HCEC 1CT (cell line): ENCODE results near the gene PPM1M.
"Not testable (repeated sequence)": the region's sequence is repeated elsewhere in the genome, so short reads cannot be mapped to it uniquely, and the experiment has no call there.

Experiments
- DNase-seq: peaks from one replicate; pipeline ENCODE4 v3.0.0-alpha.2; 2017

PPM1M gene

DNA sequence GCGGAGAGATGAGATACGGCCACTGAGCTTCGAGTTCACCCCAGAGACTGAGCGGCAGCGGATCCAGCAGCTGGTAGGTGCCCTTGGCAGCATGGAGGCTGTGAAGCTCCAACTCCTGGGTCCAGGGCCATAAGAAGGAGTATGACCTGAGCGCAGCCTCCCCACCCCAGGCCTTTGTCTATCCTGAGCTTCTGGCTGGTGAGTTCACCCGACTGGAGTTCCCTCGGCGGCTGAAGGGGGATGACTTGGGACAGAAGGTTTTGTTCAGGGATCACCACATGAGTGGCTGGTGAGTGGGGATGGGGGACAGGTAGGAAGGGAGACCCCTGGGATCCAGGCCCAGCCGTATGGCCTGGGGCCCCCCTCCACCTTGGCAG, 2.6 kb downstream of the PPM1M start:
- no peak for DNase-seq

DNA sequence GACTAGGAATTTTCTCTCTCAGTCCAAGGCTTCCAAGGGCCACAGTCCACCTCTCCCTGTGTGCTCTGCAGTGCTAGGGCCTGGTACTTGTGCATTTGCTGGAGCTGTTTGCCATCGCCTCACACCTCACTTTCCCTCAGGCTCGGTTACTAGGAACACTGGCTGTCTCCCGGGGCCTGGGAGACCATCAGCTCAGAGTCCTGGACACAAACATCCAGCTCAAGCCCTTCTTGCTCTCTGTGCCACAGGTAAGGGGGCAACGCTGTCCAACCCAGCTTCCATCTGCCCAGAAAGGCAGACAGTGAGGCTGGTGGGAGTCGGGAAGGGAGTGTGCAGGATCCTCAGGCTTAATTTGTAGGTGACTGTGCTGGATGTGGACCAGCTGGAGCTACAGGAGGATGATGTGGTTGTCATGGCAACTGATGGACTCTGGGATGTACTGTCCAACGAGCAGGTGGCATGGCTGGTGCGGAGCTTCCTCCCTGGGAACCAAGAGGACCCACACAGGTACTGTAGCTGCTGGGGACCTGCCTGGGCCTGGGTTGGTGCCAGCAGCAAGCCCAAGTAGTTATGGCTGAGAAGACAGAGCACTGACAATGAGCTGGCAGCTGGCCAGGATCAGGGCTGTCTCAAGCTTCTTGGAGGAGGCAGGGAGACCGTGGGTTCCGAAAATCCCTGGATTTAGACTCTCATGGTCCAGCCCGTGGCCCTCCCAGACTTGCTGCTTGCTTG, 3.4 kb downstream of the PPM1M start:
- no peak for DNase-seq

DNA sequence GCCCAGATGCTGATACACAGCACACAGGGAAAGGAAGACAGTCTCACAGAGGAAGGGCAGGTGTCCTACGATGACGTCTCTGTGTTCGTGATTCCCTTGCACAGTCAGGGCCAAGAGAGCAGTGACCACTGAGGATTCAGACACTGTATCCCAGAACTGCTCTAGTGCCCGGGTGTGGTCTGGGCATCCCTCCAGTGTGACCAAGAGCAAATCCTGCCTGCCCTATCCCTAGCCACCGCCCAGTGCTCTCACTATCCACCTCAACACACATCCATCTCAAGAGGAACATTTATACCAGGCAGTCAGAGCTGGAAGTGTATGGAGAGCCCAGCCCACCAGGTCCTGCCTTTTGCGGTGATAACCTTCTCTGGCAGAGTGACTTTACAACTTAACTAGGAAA, 4.1 kb downstream of the PPM1M start:
- DNase-seq: no peak

DNA sequence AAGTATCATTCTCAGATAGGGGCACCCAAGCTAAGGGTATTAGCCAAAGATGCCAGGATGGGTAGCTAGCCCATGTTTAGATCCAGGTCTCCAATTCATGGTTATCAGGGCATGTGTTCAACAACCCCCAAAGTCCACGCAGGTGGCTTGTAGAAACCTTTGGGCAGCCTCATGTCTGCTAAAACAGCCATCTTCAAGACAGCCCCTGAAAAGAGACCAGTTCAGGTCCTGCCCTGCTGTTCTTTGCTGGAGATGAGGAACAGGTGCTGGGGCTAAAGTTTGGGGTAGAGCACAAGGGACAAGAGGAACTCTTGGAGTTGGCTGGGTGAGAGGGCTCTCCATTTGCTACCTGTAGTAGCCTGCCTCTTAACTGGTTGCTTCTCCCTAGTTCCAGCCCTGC, 4.6 kb downstream of the PPM1M start:
- DNase-seq: no peak

DNA sequence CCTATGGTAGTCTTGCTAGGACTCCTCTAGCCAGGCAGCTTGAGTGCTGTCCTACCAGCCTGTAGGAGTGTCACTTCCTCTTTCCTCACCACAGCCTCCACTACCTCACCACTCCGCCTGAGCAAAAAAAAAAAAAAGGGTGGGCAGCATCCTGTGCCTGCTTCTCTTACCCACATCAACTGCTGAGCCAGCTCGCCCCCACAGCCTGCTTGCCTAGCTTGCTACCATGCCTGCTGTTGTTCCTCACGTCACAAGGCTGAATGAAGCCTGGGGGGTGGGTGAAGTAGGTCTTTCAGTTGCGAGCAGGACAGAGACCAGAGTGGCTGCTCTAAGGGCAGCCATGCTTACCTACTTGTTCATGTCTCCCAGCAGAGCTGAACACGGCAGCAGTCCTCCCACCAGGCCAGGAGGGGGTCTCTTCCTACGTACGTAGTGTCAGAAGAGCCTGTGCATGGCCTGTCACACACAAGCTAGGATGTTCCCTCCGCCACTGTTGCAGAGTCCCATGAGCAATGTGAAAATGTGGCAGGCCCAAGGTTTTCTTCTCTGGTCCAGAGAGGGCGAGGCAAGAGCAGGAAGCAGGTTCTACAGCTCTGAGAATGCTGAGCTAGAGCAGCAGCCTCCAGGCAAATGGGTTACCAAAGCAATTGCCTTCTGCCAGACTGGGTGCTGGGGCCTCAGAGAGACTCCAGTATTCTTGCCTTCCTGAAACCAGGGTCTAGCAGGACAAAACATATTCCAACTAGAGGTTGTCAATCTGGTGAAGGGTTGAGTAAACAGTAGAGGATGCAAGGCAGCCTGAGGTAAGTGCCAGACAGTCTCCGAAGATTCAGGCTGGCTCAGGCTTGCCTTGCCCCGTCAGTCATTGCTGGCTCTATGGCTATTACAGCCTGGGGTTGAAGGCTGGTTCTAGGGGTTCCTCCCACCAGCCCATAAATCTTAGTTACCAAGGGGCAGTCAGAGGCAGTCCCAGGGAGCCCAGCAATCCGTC, 8.1 kb downstream of the PPM1M start:
- no peak for DNase-seq

DNA sequence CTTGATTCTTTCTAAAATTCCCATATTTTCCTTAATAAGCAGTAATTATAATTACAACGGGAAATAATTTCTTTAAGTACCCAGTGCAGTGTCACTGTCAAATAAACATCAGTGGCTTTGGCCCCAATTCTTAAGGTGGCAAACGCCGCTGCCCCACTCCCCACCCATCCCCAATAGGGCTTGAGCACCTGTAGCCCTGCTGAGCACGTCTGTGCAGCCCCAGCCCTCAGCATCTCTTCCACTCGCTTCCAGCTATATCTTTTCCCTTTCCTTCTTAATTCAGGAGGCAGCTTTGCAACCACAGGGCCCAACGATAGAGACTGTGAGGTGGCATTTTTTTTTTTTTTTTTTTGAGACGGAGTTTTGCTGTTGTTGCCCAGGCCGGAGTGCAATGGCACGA, 9.0 kb downstream of the PPM1M start:
- DNase-seq: no peak

DNA sequence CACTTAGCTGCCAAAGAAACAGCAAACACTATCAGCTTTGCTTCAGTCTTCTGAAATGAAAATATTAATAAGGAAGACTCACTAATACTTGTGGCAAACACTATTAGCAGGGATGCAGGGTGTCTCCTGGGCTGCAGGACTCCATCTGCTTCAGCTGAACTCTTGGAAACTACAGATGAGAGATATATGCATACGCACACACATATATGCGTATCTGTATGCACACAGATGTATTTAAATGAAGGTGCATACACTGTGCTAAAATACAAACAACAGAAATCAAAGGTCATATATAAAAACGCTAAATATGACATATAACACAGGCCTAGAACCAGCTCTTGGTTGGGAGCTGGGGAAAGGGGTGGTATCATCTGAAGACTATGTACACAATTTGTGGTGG, 10.6 kb downstream of the PPM1M start:
- DNase-seq: no peak

DNA sequence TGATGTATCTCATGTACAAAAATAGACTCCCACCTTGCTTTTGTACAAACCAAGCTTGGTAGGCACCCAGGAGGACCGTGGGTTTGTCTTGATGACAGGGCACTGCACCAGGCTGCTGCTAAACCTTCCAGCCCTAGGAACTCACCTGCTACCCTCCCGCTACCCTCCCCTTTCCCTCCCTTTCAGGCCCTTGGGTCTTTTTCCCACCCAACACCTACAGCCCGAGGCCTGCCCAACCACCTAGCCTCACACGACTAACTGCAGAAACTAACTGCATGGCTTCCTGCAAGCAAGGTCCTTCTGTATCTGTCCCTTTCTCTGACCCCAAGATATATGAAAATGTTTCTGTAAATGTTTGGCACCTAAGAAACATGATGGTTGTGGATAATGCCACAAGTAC, 11.1 kb downstream of the PPM1M start:
- DNase-seq: no peak

DNA sequence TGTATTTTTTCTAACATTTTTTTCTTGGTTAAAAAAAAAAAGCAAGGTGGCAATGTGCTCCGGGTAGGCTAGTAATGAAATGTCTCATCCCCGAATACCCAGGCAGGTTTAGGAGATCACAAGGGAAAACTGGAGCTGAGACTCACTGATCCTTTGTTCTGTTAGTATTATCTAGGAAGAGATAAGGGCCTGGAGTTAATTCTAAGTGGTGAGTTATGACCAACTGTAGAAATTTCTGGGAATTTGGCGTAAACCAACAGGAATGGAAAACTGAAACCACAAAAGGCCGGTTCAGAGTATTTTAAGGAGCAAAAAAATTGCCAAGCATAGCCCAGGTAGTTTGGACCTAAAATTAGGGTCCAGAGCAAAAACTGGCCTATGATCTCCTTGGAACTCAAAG, 12.4 kb downstream of the PPM1M start:
- DNase-seq: no peak

DNA sequence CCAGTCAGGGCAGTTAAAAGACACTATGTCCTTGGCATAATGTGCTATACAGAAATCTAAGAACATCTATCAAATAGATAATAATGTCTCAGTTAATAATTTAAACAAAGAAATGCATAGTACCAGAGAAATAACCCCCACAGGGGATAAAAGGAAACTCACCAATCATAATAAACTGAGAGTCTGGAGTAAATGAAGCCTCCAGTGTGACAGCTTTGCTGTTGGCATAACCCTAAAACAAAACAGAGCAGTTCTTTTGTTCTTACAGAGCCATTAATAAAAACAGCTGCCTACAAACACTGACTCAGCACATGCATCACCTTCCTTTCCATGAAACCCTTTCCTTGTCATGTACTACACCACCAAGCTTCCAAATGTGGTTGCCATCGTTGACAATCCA, 13.5 kb downstream of the PPM1M start:
- no peak for DNase-seq

DNA sequence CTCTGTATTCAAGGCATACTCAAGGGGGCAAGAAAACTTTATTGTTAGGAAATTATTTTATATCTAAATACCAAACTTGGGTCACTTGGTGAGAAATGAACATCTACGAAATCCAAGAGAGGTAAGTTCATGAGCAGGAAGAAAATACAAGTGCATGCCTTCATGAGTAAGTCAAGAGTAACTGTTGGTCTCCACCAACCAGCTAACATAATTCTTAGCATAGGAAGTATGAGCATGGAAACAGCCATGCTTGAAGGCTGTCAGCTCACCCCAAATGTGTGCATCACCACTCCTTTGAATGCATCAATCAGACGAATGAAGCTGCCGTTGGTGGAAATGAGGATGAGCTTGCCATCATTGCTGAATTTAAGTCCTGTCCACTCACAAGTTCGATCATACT, 13.9 kb downstream of the PPM1M start:
- no peak for DNase-seq

DNA sequence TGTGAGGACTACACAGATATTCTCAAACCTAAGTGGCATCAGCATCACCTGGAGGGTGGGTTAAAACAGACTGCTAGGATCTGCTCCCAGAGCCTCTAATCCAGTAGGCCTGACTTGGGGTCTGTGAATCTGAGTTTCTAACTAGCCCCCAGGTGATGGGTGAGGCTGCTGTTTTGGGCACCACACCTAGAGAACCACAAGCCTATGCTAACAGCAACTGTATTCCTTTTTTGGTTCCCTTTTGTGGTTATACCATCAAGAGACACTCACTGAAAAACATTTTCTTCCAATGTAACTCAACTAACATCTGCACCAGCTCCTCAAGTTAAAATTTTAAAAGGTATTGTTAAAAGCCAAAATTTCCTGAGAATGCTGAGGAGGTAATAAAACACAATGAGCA, 16.9 kb downstream of the PPM1M start:
- DNase-seq: no peak

DNA sequence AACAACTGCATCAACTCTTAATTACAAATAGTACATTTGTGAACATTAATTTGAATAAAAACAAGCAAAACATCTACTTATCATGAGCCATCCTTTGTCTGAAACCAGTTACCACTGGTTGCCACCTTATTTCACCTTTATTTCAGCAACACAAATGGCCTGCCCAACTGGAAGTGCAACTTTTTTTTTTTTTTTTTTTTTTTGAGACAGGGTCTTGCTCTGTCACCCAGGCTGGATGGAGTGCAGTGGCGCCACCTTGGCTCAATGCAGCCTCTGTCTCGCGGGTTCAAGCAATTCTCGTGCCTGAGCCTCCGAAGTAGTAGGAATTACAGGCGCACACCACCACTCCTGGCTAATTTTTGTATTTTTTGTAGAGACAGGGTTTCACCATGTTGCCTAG, 19.8 kb downstream of the PPM1M start:
- DNase-seq: no peak

DNA sequence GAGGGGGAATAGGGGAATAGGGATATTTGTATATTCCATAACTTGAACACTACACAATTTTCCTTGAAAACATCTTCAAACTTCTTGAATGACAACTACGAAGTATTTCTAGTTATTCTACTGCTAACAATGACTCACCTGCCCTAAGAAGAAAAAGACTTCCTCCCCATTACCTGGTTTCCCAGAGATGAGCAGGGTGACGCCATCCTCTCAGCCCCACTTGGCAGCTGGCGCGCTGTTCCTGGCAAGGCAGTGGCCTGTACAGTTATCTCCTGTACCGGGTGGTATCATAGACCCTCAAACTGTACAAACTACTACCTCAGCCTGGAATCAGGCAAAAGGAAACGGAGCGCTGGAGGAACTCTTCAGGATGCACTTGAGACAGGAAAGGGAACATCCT, 22.5 kb downstream of the PPM1M start:
- no peak for DNase-seq

DNA sequence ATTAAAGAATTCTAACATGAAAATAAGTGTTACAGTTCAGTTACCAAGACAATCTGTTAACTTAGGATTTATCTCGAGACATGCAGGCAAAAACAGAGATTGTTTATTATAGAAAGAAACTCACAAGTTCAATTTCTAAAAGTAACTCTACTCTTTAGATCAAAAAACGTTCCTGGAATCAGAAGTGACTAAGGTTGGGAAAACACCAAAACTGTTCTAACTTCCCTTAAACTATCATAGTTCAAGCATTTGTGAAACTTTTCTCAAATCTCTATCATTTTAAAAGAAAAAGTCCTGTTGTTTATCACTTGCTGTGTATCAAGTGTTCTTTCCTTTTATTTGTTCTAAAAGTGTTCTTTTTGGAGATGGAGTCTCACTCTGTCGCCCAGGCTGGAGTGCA, 24.2 kb downstream of the PPM1M start:
- no peak for DNase-seq

DNA sequence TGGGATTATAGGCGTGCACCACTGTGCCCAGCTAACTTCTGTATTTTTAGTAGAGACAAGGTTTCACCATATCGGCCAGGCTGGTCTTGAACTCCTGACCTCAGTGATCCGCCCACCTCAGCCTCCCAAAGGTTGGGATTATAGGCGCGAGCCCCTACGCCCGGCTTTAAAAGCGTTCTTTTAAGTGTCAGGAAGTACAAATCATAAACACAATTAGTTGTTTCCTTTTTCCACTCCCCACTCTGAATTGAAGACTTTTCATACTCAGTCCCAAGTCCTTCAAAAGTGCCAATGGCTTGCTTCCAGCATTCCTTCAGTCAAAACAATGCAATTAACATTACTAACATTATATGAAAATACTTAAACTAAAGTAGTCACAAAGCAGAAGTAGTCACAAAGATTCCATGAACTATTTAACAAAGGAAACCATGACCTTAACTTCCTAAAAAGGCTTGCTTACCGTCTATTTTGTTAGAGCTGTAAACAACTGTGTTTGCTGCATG, 24.7 kb downstream of the PPM1M start:
- no peak for DNase-seq

DNA sequence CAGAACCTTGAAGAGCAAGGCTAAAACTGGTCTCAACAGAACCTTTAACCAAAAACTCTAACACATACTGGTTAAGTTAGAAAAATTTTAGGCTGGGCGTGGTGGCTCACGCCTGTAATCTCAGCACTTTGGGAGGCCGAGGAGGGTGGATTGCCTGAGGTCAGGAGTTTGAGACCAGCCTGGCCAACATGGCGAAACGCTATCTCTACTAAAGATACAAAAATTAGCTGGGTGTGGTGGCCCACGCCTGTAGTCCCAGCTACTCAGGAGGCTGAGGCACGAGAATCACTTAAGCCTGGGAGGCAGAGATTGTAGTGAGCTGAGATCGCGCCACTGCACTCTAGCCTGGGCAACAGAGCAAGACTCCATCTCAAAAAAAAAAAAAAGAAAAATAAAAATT, 26.6 kb downstream of the PPM1M start:
- not testable (repeated sequence) for DNase-seq

DNA sequence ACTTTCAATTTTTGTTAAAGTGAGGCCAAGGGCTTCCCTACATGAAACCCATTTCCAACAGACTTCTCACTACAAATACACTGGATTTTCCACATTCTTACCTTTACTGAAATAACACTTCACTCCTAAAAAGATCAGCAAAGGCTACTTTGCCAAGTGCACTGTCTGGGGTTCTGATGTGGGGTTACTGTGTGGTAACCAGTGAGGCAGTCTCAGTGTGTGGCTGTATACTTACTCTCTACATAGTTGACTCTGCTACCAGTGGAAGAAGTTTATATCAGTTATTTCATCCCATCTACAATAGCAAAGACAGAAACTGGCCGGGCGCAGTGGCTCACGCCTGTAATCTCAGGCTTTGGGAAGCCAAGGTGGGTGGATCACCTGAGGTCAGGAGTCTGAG, 27.3 kb downstream of the PPM1M start:
- DNase-seq: no peak

DNA sequence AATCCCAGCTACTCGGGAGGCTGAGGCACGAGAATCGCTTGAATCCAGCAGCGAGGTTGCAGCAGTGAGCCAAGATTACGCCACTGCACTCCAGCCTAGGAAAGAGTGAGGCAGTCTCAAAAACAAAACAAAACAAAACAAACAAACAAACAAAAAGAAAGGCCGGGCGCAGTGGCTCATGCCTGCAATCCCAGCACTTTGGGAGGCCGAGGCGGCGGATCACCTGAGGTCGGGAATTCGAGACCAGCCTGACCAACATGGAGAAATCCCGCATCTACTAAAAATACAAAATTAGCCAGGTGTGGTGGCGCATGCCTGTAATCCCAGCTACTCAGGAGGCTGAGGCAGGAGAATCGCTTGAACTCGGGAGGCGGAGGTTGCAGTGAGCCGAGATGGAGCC, 29.2 kb downstream of the PPM1M start:
- not testable (repeated sequence) for DNase-seq

DNA sequence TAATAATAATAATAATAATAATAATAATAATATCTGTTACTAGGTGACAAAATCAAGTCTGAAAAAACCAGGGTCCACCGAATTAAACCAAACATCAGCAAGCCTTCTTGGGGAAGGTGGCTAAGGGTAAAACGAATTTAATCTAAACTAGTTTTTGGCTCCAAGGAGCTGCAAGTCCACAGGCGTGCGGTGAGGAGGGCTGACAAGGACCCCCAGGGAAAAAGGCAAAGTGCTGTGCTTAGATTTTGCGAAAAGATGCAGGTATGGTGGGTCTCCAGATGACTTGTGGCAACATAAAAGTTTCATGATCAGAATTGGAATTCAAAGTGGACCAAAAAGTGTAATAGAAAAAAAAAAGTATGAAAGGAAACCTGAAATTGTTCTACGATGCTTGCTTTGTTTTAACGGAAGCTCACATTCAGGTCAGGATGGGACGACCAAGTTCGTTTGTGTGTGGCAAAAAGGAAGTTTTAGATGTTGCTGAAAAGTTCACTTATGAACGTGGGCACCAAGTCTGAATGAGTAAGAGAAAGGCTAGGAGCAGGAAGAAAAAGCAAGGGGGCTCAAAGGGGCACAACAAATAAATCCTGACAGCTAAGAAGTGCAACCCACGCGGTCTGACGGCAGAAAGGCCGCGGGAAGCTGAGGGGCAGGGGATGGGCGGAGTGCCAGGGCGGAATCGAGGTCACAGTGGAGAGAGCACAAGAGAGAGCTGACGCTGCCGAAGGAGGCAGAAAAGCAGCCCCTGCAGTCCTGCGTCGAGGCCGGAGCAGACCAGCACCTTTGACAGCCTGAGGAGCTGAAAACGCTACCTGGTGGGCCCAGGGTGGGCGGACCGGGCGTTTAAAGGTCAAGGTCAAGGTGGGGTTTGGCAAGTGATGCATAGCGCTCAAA, 31.8 kb downstream of the PPM1M start:
- DNase-seq: peak; percentile 60

DNA sequence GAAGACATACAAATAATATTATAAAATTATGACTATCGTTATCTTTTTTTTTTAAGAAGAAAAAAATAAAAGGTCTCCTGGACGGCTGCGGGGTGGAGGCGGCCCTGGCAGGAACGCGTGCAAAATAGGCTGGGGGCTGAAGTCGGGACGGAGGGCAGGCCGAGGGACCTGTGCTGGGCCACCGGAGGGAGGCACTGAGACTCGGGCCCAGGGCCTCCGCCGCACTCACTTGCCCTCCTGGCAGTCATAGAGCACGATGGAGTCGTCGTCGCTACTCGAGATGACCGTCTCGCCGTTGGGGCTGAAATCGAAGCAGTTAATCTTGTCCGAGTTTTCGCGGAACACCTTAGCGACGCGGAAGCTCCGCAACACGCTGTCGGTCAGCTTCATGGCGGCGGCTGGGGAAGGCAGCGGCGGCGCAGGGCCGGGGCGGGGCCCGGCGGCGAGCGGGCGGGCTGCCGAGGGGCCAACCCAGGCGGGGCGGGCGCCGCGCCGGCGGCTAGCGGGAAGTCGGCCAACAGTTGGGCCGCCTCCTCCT, 32.5 kb downstream of the PPM1M start:
- DNase-seq: peak; percentile 52

DNA sequence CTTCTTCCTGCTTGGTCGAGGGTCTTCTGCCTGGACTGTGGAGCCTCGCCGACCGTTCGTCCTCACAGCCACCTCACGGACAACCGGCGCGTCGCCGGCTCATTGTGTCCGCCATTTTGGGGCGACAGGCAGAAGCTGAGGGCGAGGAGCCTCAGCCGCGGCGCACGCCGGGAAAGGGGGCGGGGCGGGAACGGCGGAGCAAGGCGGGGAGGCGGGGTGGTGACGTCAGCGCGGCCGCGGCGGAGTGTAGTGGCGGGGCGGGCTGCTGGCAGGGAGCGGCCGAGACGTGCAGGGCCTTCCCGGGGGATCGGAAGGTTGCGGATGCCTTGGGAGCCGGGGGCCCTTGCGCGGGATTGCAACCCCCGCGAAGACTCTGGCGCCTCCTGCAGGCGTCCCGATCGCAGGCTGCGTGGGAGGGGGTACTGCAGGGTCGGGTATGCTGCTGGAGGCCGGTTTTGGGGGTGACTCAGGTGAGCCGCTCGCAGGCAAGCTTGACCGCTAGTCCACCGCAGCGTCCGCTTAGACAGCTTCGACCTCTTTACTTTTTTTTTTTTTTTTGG, 33.0 kb downstream of the PPM1M start, which contains the start of gene WDR82:
Gene WDR82, minus strand, starts transcription at position 140 of the 560 bp plus-strand sequence. CDS start 288 bp downstream, outside the sequence.
- peak; percentile 93 for DNase-seq
